Measurements from ENCODE around the gene TRIM37. TPM values are rescaled to one million over a fixed set of nuclear protein-coding genes. Genes with fewer than 3 reads are reported as not detected.

The TRIM37 gene
- total and polyA plus RNA-seq, 2 of the 8 experiments (the other 6 are each of a cell fraction or from before 2014, with no cell fraction given), result 38.2 to 57.0 TPM

DNA sequence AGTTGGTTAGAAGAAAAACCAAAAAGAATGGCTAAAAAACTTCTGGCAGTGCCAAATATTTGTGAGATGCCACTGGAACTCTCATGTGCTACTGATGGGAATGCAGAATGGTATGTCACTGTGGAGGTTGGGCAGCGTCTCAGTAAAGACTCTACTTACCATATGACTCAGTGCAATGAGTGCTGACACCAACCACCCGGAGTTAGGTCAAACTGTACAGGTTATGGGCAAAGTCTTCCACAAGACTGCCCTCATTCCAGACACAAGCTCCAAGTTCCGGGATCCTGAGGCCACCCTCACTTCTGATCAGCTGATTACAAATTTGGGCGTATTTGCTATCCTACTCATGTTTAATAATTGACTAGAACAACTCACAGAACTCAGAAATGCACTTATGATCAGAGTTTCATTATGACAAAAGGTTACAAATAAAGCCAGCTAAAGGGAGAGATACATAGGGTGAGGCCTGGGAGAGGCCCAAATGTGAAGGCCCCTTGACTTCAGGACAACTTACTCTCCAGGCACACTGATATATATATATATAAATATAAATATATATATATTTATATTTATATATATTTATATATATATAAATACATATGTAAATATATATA is 114.9 kb downstream of the TRIM37 start (continued):
- TF ChIP-seq, protein P1, sequence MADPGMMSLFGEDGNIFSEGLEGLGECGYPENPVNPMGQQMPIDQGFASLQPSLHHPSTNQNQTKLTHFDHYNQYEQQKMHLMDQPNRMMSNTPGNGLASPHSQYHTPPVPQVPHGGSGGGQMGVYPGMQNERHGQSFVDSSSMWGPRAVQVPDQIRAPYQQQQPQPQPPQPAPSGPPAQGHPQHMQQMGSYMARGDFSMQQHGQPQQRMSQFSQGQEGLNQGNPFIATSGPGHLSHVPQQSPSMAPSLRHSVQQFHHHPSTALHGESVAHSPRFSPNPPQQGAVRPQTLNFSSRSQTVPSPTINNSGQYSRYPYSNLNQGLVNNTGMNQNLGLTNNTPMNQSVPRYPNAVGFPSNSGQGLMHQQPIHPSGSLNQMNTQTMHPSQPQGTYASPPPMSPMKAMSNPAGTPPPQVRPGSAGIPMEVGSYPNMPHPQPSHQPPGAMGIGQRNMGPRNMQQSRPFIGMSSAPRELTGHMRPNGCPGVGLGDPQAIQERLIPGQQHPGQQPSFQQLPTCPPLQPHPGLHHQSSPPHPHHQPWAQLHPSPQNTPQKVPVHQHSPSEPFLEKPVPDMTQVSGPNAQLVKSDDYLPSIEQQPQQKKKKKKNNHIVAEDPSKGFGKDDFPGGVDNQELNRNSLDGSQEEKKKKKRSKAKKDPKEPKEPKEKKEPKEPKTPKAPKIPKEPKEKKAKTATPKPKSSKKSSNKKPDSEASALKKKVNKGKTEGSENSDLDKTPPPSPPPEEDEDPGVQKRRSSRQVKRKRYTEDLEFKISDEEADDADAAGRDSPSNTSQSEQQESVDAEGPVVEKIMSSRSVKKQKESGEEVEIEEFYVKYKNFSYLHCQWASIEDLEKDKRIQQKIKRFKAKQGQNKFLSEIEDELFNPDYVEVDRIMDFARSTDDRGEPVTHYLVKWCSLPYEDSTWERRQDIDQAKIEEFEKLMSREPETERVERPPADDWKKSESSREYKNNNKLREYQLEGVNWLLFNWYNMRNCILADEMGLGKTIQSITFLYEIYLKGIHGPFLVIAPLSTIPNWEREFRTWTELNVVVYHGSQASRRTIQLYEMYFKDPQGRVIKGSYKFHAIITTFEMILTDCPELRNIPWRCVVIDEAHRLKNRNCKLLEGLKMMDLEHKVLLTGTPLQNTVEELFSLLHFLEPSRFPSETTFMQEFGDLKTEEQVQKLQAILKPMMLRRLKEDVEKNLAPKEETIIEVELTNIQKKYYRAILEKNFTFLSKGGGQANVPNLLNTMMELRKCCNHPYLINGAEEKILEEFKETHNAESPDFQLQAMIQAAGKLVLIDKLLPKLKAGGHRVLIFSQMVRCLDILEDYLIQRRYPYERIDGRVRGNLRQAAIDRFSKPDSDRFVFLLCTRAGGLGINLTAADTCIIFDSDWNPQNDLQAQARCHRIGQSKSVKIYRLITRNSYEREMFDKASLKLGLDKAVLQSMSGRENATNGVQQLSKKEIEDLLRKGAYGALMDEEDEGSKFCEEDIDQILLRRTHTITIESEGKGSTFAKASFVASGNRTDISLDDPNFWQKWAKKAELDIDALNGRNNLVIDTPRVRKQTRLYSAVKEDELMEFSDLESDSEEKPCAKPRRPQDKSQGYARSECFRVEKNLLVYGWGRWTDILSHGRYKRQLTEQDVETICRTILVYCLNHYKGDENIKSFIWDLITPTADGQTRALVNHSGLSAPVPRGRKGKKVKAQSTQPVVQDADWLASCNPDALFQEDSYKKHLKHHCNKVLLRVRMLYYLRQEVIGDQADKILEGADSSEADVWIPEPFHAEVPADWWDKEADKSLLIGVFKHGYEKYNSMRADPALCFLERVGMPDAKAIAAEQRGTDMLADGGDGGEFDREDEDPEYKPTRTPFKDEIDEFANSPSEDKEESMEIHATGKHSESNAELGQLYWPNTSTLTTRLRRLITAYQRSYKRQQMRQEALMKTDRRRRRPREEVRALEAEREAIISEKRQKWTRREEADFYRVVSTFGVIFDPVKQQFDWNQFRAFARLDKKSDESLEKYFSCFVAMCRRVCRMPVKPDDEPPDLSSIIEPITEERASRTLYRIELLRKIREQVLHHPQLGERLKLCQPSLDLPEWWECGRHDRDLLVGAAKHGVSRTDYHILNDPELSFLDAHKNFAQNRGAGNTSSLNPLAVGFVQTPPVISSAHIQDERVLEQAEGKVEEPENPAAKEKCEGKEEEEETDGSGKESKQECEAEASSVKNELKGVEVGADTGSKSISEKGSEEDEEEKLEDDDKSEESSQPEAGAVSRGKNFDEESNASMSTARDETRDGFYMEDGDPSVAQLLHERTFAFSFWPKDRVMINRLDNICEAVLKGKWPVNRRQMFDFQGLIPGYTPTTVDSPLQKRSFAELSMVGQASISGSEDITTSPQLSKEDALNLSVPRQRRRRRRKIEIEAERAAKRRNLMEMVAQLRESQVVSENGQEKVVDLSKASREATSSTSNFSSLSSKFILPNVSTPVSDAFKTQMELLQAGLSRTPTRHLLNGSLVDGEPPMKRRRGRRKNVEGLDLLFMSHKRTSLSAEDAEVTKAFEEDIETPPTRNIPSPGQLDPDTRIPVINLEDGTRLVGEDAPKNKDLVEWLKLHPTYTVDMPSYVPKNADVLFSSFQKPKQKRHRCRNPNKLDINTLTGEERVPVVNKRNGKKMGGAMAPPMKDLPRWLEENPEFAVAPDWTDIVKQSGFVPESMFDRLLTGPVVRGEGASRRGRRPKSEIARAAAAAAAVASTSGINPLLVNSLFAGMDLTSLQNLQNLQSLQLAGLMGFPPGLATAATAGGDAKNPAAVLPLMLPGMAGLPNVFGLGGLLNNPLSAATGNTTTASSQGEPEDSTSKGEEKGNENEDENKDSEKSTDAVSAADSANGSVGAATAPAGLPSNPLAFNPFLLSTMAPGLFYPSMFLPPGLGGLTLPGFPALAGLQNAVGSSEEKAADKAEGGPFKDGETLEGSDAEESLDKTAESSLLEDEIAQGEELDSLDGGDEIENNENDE (IDR thresholded peaks at IDR 0.05; ENCODE audit: insufficient replicate concordance, low read length), result no peak

Measured in H1 (cell line).